ENCODE measurements around the gene GLMP.
A peak's percentile ranks its signal among the peaks of the same experiment; 100 is the strongest.

The GLMP gene

GRCh38 chr1:156320560-156320959, 25.1 kb upstream of the GLMP start:
- Histone ChIP-seq H3K9me3 (ENCODE audit: insufficient read depth, low read length) (no peaks in the 10 kb centered on the region), H3K4me1 (ENCODE audit: low read length) (no peaks in the 10 kb centered on the region), H3K27ac (ENCODE audit: low read length) (no peak overlapping the region), H3K4me3 (ENCODE audit: low read length) (no peak overlapping the region), H3K79me2 (ENCODE audit: low read length) (peaks cover 6% of the 10 kb centered on the region; the same call in 1 of the 2 replicates), H2AFZ (ENCODE audit: low read depth, low read length) (no peak overlapping the region), H4K20me1 (ENCODE audit: insufficient read depth, low read length) (no peaks in the 10 kb centered on the region), H3K36me3 (replicated peaks; ENCODE audit: low read depth, low read length) (peaks cover 71% of the 10 kb centered on the region), H3K9ac (ENCODE audit: low read length) (no peak overlapping the region), H3K27me3 (ENCODE audit: low read depth, low read length) (no peaks in the 10 kb centered on the region), H3K4me2 (ENCODE audit: low read length) (no peak overlapping the region)
- no peak for TF ChIP-seq EZH2phosphoT487 (IDR thresholded peaks at IDR 0.05; ENCODE audit: low read depth)
- TF ChIP-seq, protein P1, sequence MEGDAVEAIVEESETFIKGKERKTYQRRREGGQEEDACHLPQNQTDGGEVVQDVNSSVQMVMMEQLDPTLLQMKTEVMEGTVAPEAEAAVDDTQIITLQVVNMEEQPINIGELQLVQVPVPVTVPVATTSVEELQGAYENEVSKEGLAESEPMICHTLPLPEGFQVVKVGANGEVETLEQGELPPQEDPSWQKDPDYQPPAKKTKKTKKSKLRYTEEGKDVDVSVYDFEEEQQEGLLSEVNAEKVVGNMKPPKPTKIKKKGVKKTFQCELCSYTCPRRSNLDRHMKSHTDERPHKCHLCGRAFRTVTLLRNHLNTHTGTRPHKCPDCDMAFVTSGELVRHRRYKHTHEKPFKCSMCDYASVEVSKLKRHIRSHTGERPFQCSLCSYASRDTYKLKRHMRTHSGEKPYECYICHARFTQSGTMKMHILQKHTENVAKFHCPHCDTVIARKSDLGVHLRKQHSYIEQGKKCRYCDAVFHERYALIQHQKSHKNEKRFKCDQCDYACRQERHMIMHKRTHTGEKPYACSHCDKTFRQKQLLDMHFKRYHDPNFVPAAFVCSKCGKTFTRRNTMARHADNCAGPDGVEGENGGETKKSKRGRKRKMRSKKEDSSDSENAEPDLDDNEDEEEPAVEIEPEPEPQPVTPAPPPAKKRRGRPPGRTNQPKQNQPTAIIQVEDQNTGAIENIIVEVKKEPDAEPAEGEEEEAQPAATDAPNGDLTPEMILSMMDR (IDR thresholded peaks at IDR 0.05; ENCODE audit: low read depth, low read length), result no peak

- TF ChIP-seq EZH2phosphoT487 (IDR thresholded peaks at IDR 0.05; ENCODE audit: low read depth), result no peak
- TF ChIP-seq, protein P1 (IDR thresholded peaks at IDR 0.05; ENCODE audit: low read depth, low read length), result peak; percentile 69
- no peak overlapping the region for H3K9ac ChIP-seq (ENCODE audit: low read length)
- peaks cover 71% of the 10 kb centered on the region for H3K36me3 ChIP-seq (replicated peaks; ENCODE audit: low read depth, low read length)
- no peak overlapping the region for H3K4me3 ChIP-seq (ENCODE audit: low read length)
- H3K27me3 ChIP-seq (ENCODE audit: low read depth, low read length), result no peaks in the 10 kb centered on the region
- no peaks in the 10 kb centered on the region for H3K79me2 ChIP-seq (ENCODE audit: low read length)
- H4K20me1 ChIP-seq (ENCODE audit: insufficient read depth, low read length), result no peaks in the 10 kb centered on the region
- no peak overlapping the region for H2AFZ ChIP-seq (ENCODE audit: low read depth, low read length)
- H3K9me3 ChIP-seq (ENCODE audit: insufficient read depth, low read length), result no peaks in the 10 kb centered on the region
- H3K4me1 ChIP-seq (ENCODE audit: low read length), result no peaks in the 10 kb centered on the region
- no peak overlapping the region for H3K27ac ChIP-seq (ENCODE audit: low read length)
- H3K4me2 ChIP-seq (ENCODE audit: low read length), result no peak overlapping the region
Measured at GRCh38 chr1:156319664-156320063, 24.2 kb upstream of the GLMP start.

- Histone ChIP-seq H3K27ac (ENCODE audit: low read length) (no peak overlapping the region), H2AFZ (ENCODE audit: low read depth, low read length) (no peak overlapping the region), H3K36me3 (replicated peaks; ENCODE audit: low read depth, low read length) (peaks cover 80% of the 10 kb centered on the region), H3K4me3 (ENCODE audit: low read length) (no peak overlapping the region), H4K20me1 (ENCODE audit: insufficient read depth, low read length) (no peaks in the 10 kb centered on the region), H3K9me3 (ENCODE audit: insufficient read depth, low read length) (no peaks in the 10 kb centered on the region), H3K9ac (ENCODE audit: low read length) (no peak overlapping the region), H3K27me3 (ENCODE audit: low read depth, low read length) (no peaks in the 10 kb centered on the region), H3K4me1 (ENCODE audit: low read length) (no peaks in the 10 kb centered on the region), H3K79me2 (ENCODE audit: low read length) (no peaks in the 10 kb centered on the region), H3K4me2 (ENCODE audit: low read length) (no peak overlapping the region)
- TF ChIP-seq, protein P1 (IDR thresholded peaks at IDR 0.05; ENCODE audit: low read depth, low read length), result no peak
- no peak for TF ChIP-seq EZH2phosphoT487 (IDR thresholded peaks at IDR 0.05; ENCODE audit: low read depth)
Measured at GRCh38 chr1:156316909-156317308, 21.4 kb upstream of the GLMP start.

- H3K9me3 ChIP-seq (ENCODE audit: insufficient read depth, low read length), result no peaks in the 10 kb centered on the region
- H2AFZ ChIP-seq (ENCODE audit: low read depth, low read length), result no peak overlapping the region
- H3K9ac ChIP-seq (ENCODE audit: low read length), result no peak overlapping the region
- H3K4me2 ChIP-seq (ENCODE audit: low read length), result no peak overlapping the region
- no peak for TF ChIP-seq EZH2phosphoT487 (IDR thresholded peaks at IDR 0.05; ENCODE audit: low read depth)
- TF ChIP-seq, protein P1 (IDR thresholded peaks at IDR 0.05; ENCODE audit: low read depth, low read length), result no peak
- H3K27ac ChIP-seq (ENCODE audit: low read length), result no peak overlapping the region
- peaks cover 62% of the 10 kb centered on the region for H3K36me3 ChIP-seq (replicated peaks; ENCODE audit: low read depth, low read length)
- no peaks in the 10 kb centered on the region for H3K79me2 ChIP-seq (ENCODE audit: low read length)
- H3K27me3 ChIP-seq (ENCODE audit: low read depth, low read length), result no peaks in the 10 kb centered on the region
- H4K20me1 ChIP-seq (ENCODE audit: insufficient read depth, low read length), result no peaks in the 10 kb centered on the region
- H3K4me1 ChIP-seq (ENCODE audit: low read length), result no peaks in the 10 kb centered on the region
- no peak overlapping the region for H3K4me3 ChIP-seq (ENCODE audit: low read length)
Measured at GRCh38 chr1:156310962-156311361, 15.5 kb upstream of the GLMP start.

Measured in OCI-LY3 (cell line).